Stimulated activated CD8-positive, alpha-beta memory T cell treated with anti-CD3 and anti-CD28 coated beads, Interleukin-15, amount 100 ng/mL, for 4 hours (primary cell): Measurements from ENCODE around the gene MISP3.
A peak's percentile ranks its signal among the peaks of the same experiment; 100 is the strongest.

ENCODE experiments used
- DNase-seq, 2 donors: peaks; one replicate each; pipeline ENCODE4 v3.0.0-alpha.2; 2020; ENCODE audit warnings: low read depth in 2 of 2

Gene MISP3

DNA sequence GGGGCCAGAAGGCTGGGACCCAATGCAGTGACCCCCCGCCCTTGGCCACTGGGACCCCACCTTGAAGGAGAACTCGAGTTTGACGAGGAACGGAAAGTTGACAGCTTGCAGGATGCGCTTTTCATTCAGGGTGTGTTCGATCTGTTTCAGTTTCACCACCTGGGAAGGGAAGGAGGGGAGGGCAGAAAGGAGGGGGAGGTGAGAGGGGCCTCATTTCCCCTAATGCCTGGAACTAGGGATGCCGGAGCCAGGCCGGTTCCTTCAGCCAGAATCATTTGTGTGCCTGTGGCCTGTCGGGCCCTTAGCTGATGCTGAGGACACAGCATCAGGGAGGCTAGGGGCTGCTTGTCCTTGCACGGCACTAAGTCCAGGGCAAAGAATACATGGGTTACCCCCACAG lies 30.2 kb downstream of the MISP3 start:
- DNase-seq = no peak

DNA sequence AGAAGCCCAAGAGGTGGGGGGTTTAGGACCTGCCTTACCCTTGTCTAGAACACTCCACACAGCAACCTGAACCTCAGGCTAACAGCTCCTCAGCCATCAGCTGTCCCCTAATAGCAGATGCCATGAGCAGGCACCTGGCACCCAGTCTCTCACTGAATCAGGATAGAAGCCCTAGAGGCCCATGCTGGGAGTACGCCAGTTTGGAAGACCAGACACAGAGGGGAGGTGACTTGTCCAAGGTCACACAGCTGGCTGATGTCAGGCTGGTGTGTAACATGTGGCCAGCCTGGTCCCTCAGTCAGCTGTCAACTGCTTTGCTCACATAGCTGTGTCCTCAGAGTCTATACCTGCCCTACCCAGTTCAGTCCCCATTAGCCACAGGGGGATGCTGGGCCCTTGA lies 30.7 kb downstream of the MISP3 start:
- no peak for DNase-seq

DNA sequence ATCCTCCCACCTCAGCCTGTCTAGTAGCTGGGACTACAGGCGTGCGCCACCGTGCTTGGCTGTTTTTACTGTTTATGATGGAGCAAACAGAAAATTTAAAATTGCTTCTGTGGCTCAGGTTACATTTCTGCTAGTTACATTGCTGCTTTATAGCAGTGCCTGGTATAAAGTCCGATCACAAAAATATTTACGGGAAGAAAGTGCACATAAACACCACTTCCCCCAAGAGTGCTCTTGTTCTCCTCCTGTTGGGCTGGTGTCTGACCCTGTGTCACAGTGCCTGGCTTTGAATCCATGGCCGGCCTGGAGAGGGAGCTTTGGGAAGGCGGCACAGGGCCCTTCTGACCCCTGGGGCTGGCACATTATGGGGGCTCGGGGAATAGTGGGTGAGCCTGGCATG lies 33.1 kb downstream of the MISP3 start:
- DNase-seq = no peak

DNA sequence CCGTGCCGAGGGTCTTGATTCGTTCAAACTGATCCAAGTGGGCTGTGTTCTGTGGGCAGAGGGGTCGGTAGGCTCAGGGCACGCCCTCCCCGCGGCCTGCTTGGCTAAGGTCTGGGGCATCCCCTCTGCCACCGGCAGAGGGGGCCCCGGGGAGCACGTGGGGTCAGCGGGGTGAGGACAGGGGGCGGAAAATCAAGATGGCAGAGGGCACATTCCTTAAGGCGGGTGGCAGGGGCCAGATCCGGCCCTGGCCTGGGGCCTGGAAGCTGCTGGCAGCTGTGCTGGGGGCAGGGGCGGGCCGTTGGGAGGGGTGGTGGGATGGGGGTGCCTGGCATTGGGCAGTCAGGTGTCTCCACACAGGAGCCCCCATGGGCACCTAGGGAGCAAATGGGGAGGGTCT lies 34.3 kb downstream of the MISP3 start:
- DNase-seq = no peak

DNA sequence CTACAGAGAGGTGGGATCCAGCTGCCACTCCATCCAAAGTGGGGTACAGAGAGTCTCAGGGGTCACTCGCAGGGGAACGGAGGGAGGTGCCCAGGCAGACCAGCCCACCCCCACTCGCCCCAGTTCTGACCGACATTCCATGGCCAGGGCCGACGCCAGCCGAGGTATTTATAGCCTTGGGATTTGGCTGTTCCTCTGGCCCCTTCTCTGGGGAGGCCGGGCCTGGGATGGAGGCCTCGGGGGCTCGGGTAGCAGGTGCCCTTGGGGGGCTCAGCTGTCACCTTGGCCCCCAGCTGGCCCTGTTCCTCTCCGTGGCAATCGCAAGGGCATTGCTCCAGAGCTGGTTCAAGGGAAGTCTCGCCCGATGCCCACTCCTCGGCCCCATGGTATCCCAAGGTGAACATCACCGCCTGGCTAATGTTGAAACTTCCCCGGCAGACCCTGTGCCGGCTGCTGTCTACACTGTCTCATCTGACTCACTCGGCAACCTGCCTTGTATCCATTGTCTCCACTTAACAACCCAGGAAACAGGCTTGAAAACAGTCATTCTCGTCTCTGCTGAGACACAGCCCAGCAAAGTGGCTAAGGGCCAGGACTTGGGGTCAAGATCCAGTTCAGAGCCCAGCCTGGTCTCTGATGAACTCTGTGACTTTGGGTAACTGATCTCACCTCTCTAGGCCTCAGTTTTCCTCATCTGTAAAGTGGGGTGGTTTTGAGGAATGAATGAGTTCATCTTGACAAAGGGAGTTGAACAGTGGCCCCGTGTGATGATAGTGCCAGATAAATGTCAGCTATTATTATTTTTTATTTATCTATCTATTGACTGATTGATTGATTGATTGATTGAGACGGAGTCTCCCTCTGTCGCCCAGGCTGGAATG lies 35.2 kb downstream of the MISP3 start:
- no peak for DNase-seq

DNA sequence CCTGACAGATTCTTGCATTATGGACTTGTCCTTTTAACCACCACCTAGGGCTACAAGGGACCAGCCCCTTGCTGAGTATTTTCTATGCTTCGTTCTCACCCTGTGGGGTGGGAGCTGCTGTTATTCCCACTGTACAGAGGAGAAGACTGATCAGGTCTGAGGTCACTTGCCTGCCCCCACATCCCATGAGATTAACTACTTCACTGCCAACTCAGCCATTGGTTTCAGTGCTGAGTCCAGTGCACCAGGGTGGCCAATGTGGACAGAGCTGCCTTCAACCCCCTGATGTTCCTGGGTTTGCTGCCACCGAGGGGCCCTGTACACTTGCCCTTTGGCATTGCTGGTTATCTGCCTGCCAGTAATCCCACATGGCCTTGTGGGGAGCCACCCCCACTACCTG lies 38.1 kb downstream of the MISP3 start:
- DNase-seq = no peak

DNA sequence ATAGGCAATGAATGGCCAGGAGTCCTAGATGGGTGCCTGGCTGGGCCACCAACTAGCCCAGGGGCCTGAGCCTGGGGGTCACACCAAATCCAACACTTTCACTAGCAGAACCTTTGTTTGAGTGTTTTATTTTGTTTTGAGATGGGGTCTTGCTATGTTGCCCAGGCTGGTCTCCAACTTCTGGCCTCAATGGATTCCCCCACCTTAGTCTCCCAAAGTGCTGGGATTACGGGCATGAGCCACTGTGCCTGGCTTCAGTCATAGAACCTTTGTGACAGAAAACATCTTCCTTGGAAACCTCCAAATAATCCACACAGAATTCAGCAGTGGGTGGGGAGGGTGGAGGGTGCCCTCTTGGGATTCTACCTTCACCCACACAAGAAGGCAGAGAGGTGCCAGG lies 38.9 kb downstream of the MISP3 start:
- no peak for DNase-seq

DNA sequence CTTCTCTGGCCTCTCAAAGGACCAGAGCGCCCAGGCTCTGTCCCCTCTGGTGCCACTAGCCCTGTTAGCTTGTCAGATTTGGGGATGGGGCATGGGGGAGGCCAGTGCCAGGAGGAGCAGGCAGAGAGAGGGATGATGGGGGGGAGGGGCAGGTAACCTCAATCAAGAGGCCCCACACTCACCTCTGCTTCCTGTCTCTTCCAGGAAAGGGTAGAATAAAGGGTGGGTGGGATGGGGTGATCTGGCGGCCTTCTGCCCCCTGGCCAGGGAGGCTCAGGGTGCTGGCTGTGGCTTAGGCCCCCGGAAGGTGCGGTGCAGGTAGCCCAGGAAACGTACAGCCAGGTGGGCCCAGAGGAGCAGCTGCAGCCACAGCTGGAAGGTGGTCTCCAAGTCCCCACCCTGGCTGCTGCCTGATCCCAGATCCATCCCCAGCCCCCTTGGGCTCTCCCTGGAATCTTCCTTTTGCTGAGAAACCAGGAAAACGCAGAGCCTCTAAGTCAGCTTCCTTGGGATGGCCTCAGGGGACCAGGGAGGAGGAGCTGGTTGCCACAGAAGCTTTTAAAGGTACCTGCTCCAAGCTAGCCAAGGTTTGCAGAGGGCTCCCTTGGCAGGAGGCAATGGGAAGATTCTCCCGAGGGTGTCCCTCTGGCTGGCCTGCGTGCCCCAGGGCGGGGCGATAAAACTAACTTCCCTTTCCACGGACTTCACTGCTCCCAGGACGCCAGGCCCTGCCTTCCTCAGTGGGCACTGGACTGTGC lies 39.6 kb downstream of the MISP3 start:
- DNase-seq = no peak

DNA sequence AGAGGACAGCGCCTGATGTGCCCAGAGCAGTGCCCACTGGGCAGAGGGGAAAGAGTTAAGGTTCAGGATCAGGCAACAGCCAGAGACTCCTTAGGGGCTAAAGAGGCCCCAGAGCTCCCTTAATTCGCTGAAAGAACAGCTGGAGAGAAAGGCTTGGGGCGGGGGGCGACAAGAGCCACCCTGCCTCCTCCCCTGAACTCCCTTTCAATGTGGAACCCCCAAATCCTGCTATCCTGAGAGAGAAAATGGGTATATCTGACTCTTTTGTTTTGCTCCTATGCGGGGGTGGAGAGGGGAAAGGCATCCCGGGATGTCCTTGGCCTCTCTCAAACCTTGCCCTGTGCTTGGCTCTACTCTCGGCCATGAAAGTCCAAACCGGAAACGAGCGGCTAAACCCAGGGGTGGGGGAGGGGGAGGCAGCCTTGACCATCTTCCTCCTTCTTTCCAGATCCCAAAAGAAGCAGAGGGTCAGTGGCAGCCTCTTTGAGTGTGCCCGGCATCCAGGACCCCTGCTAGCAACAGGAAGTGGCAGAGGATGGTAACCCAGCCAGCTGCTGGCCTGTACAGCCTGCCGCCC lies 40.3 kb downstream of the MISP3 start:
- DNase-seq = no peak

DNA sequence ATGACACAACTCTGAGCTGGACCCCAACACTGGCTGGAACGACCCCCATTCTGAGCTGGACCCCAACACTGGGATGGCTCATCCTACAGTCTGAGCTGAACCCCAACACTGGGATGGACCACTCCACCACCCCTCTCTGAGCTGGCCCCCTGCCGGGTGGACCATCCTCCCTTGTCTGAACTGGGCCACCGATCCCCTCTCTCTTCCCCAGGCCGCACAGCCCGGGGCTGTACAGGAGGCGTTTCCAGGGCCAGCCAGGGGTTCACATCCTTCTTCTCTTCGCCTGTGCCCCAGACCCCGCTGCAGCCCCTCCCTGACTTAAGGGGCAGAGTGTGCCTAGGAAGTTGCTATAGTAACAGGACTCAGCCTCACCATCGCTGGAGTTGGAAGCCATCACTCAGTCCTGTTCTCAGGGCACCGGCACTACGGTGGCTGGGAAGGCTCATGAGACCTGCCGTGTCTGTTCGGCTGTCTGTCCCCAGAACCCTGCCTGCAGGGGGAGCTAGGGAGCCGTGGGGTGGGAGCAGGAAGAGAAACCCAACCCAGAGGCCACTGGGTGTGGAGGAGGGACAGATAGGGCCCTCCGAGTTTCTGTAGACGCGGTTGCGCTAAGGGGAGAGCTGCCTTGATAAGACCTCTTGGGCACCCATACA lies 41.3 kb downstream of the MISP3 start:
- DNase-seq = no peak

DNA sequence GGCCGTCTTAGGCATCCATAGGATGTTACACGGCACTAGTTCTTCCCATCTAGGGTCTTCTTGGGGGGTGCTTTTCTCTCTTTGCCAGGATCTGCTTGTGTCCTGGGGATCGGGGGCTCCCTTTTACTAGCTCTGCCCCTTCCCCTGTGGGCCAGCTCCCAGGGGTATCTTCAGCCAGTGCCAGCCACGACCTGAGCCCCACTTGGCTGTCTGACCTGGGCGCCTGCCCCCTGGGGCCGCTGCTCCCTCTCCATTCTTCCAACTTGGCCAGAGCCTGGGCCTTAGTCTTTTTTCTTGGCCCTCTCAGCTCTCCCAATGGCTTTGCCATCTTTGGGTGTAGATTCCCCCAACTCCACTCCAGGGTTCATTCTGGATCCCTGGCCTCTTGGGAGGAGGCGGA lies 41.9 kb downstream of the MISP3 start:
- no peak for DNase-seq

DNA sequence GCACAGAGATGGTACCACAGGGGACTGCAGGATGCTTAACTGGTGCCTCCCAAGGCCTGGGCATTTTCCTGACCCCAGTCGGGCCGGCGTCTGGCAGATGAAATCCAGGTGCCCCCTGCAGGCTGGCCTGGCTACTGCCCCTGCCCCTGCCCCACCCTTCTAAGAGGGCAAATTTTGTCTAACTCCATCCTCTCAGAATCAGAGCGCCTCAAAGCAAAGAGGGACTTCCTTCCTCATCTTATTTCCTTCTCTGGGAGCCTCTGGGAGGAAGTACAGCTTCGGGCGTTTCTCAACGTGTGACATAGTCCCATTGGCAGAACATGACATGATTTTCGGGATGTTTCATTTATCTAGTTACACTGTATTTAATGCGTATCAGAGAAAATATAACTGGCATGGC lies 42.3 kb downstream of the MISP3 start:
- DNase-seq = no peak

DNA sequence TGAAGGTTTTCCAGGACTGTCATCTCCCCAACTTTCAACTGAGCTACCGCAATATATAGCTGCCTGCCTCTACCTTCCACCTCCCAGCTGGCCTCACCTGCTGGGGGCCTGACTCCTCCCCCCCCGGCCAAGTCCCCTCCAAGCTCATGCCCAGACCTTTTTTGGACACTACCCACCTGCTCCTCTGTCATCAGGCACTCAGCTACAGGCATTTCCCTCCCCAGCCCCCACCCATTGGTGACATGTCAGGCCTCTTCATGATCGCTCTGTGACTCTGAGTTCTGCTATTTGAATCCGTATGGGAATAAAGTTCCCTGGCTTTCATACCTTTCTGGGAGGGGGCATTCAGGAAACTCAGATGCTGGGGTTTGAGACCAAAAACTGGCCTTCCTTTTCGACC lies 43.2 kb downstream of the MISP3 start:
- DNase-seq = no peak

DNA sequence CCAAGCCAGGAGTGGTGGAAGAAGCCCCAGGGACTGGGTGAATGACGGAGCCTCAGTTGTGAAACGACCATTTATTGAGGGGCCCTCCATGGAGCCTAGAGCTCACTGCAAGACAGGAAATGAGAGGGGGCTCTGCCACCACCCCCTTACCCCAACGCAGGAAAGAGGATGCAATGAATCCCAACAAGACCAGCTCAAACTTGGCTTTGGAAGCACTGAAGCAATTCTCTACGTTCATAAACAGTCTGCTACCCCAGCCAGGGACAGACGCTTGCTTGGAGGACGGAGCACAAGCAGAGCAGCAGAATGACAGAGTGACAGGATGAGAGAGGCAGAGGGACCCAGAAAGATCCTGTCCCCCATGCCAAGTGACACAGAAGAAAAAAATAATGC lies 43.9 kb downstream of the MISP3 start:
- DNase-seq = no peak

DNA sequence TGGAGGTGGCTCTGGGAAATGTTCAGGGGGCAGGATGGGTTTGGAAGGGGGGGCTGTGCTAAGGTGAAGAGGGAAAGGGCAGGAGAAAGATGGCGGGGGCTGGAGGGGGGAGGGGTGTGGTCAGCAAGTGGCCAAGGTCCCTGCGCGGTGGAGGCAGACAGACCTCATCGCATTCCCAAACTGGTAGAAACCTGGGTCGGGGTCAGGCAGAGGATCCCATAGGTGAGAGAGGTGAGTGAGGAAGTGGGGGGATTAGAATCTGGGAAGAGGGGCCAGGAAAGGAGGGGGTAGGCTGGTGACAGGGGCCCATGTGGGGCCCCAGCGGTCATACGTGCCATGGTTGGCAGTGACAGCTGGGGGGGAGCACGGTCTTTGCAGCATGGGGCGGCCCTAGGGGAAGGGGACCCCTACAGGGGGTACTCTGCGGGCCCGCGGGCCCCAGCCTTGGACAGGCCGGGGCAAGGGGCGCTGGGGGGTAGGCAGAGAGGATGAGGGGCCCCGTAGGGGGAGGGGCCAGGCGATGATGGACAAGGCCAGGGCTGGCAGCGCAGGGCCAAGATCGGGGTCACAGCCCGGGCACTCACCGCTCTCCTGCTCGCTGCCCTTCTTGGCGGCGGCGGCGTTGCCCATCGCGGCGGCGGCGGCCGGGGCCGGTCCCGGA lies 44.5 kb downstream of the MISP3 start:
- no peak for DNase-seq

DNA sequence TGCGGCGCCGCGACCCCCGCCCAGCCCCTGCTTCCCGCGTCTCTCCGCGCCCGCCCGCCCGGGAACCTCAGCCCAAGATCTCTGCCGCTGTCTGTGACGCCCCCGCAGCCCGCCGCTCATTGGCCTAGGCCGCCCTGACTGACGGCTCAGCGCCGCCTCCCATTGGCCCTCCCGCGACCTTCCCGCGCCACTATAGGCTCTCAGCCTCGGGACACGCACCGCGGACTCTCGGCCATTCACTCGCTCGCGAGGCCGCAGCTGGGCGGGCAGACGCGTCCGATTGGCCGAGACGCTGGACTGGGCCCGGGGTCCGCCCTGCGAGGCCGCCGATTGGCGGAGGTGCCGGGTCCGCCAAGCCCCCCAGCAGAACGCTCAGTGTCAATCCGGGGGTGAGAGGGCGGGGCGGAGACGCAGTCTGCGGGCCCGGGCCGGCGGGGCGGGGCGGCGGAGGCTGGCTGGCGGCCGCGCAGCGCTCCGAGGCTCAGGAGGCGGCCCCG lies 45.1 kb downstream of the MISP3 start, which contains the start of gene PRKACA:
TSS of gene PRKACA (minus strand) at position 95 of the 497 bp plus-strand sequence. CDS start 215 bp downstream, outside the sequence.
- peak; percentile 98 for DNase-seq

DNA sequence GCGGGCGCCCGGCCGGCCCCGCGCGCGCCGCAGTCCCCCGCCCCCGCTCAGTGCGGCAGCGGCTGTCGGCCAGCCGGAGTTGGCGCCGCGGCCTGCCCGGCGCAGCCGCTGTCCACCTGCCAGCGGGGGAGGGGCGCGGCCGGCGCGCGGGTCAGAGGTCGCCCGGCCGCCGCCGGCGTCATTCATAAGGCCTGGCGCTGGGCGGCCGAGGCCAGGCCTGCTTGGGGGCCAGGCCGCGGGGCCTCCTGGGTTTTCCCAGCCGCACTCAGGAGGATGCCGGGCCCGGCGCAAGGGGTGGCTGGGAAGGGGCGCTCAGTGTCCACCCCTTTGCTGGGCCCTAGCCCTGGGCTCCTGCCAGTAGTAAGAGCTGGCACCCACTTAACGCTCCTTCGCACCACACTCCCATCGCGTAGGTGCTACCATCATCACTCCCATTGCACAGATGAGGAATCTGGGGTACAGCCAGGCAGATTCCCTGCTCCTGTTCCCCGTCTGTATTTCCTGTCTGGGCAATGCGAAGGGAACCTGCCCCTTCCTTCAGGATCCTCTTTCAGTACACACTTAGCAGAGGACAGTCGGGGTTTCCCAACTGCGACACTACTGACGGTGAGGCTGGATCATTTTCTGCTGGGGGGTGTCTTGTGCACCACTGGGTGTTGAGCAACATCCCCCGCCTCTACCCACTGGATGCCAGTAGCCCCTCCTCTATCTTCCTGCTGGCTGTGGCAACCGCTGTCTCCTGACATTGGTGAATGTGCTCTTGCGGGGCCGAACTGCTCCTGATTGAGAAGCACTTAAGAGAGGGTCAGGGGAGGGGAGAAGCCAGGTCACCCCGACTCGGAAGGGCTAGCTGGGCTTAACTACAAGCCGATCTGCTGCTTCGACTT lies 45.8 kb downstream of the MISP3 start:
- DNase-seq = peak in 1 of 2 donors; percentile 7

DNA sequence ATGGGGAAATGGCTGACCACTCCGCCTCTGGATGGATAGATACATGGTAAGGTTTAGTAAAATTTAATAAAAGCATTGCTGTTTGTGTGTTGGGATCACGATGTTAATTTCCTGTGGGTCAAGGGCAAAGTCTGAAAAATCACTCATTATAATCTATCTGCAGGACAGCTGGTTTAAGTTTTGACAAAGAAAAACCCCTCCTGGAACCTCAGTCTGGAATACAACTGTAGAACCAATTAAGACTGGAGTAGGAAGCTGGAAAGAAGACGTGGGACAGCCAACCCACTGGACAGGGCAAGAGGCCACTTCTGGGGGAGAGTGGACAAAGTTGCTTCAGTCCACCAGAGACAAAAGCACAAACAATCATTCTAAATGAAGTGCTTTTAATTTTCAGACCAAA lies 46.6 kb downstream of the MISP3 start:
- no peak for DNase-seq

DNA sequence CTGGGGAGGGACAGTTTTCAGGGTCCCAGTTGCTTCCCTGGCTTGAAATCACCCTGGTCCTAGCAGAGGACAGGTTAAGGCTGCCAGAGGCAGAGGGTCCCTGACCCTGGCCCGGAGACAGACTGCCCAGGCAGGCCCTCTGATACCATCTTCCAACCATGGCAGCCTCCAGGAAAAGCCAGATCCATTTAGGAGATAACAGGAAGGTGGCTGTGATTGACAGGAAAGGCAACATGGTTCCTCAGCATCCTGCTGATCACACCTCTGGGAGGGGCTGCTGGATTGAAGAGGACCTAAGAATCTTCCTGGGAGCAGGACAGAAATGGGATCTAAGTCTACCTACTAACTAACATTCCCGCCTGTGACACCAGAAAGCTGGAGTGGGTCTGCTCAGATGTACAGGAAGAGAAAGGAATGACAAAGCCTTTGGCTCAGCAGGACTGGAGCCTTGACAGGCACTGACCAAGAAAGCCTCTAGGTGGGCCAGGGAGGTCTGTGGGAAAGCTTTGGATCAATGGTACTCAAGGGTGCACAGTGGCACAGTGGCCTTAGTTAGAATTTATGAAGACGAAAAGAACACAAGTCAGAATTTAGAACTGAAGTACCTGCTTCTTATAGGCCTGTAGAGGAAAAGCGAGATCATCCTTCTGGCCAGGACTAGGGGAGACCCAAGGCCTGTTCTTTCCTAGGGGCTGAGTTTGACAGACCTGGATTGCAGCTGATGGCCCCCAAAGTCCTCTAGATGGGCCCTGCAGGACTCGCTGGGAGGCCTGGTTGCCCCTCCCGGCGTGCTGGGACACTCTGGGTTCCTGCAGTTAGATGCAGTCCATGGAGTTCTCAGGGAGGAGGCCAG lies 47.3 kb downstream of the MISP3 start:
- no peak for DNase-seq

DNA sequence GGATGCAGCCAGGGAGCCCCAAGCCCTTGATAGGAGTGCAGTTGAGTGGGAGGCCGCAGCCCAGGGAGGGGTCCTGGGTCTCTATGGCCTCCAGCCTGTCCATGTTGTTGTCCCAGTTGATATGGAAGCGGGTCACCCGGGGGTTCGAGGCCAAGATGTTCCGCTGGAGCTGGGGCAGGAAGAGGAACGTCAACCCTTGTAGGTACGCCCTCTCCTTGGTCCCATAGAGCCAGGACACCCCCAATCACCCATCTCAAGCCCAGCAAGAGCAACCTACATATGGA lies 47.9 kb downstream of the MISP3 start:
- DNase-seq = no peak
